SK-N-SH treated with all-trans-retinoic acid at 6 μM for 48 hours (cell line): ENCODE measurements around the gene EPB42.

ENCODE experiments used
- ATAC-seq: fragments of 200-7000 bp; cut with Tn5 transposase; 3 replicates; pipeline ENCODE4 v1.9.1; 2020; ENCODE audit warnings: mild to moderate bottlenecking, moderate library complexity
- ARNTL ChIP-seq: fragments of 450-650 bp; formaldehyde crosslinking; IDR thresholded peaks from 2 replicates; pipeline ENCODE4 v1.5.0; 2020; ENCODE audit warnings: low read depth, mild to moderate bottlenecking, moderate library complexity, borderline replicate concordance
- BACH2 ChIP-seq: fragments of 250-450 bp; sonication (Bioruptor Pico); IDR thresholded peaks from 2 replicates; pipeline ENCODE4 v1.9.0; 2021; ENCODE audit warnings: mild to moderate bottlenecking, borderline replicate concordance
- CSDC2 ChIP-seq: fragments of 250-450 bp; sonication (Bioruptor Pico); IDR thresholded peaks from 2 replicates; pipeline ENCODE4 v1.5.0; 2020; ENCODE audit warnings: mild to moderate bottlenecking, moderate library complexity
- ESRRG ChIP-seq: fragments of 250-450 bp; sonication (Bioruptor Pico); IDR thresholded peaks from 2 replicates; pipeline ENCODE4 v1.6.1; 2021; ENCODE audit warnings: mild to moderate bottlenecking
- GLIS3 ChIP-seq: fragments of 250-450 bp; sonication (Bioruptor Pico); IDR thresholded peaks from 2 replicates; pipeline ENCODE4 v1.5.0; 2020; ENCODE audit warnings: mild to moderate bottlenecking, moderate library complexity
- ISL1 ChIP-seq: fragments of 250-450 bp; sonication (Bioruptor Pico); IDR thresholded peaks from 2 replicates; pipeline ENCODE4 v2.1.2; 2022; ENCODE audit warnings: mild to moderate bottlenecking, moderate library complexity
- OSR1 ChIP-seq: fragments of 250-450 bp; sonication (Bioruptor Pico); IDR thresholded peaks from 2 replicates; pipeline ENCODE4 v1.8.0; 2022; ENCODE audit warnings: moderate library complexity, mild to moderate bottlenecking, inconsistent platforms
- PPARA ChIP-seq: fragments of 250-450 bp; sonication (Bioruptor Pico); IDR thresholded peaks from 2 replicates; pipeline ENCODE4 v1.5.0; 2020; ENCODE audit warnings: mild to moderate bottlenecking, borderline replicate concordance
- RARB ChIP-seq: fragments of 250-450 bp; sonication (Bioruptor Pico); IDR thresholded peaks from 2 replicates; pipeline ENCODE4 v1.8.0; 2021; ENCODE audit warnings: mild to moderate bottlenecking, moderate library complexity
- SNAI2 ChIP-seq: fragments of 250-450 bp; sonication (Bioruptor Pico); IDR thresholded peaks from 2 replicates; pipeline ENCODE4 v1.5.0; 2020; ENCODE audit warnings: mild to moderate bottlenecking, moderate library complexity
- TCF4 ChIP-seq: fragments of 250-450 bp; sonication (Bioruptor Pico); IDR thresholded peaks from 2 replicates; pipeline ENCODE4 v1.8.0; 2021; ENCODE audit warnings: mild to moderate bottlenecking, moderate library complexity, borderline replicate concordance
- TOX ChIP-seq: fragments of 250-450 bp; sonication (Bioruptor Pico); IDR thresholded peaks from 2 replicates; pipeline ENCODE4 v1.8.0; 2021; ENCODE audit warnings: mild to moderate bottlenecking, moderate library complexity, borderline replicate concordance
- ZC3H10 ChIP-seq: fragments of 250-450 bp; sonication (Bioruptor Pico); IDR thresholded peaks from 2 replicates; pipeline ENCODE4 v1.5.1; 2021; ENCODE audit warnings: mild to moderate bottlenecking, moderate library complexity
- ZFP3 ChIP-seq: fragments of 250-450 bp; sonication (Bioruptor Pico); IDR thresholded peaks from 2 replicates; pipeline ENCODE4 v1.5.0; 2020; ENCODE audit warnings: mild to moderate bottlenecking, moderate library complexity
- ZNF565 ChIP-seq: fragments of 450-650 bp; formaldehyde crosslinking; conservative IDR thresholded peaks from 2 replicates; pipeline ENCODE4 v1.5.0; 2020; ENCODE audit warnings: low read depth, mild to moderate bottlenecking, moderate library complexity
- ZNF70 ChIP-seq: fragments of 450-650 bp; formaldehyde crosslinking; IDR thresholded peaks from 2 replicates; pipeline ENCODE4 v1.5.0; 2020; ENCODE audit warnings: mild to moderate bottlenecking, moderate library complexity
- ZNF8 ChIP-seq: fragments of 450-650 bp; formaldehyde crosslinking; IDR thresholded peaks from 2 replicates; pipeline ENCODE4 v1.5.0; 2020; ENCODE audit warnings: mild to moderate bottlenecking, moderate library complexity
- TF ChIP-seq, protein P1 (sequence below): fragments of 250-450 bp; sonication (Bioruptor Pico); IDR thresholded peaks from 2 replicates; pipeline ENCODE4 v1.5.1; 2021; ENCODE audit warnings: mild to moderate bottlenecking, moderate library complexity
- TF ChIP-seq, protein P2 (sequence below): fragments of 250-450 bp; sonication (Bioruptor Pico); IDR thresholded peaks from 2 replicates; pipeline ENCODE4 v1.5.1; 2020; ENCODE audit warnings: low read depth, mild to moderate bottlenecking, moderate library complexity
- TF ChIP-seq, protein P3 (sequence below): fragments of 250-450 bp; sonication (Bioruptor Pico); IDR thresholded peaks from 2 replicates; pipeline ENCODE4 v1.5.0; 2020; ENCODE audit warnings: mild to moderate bottlenecking, moderate library complexity

Gene EPB42

DNA sequence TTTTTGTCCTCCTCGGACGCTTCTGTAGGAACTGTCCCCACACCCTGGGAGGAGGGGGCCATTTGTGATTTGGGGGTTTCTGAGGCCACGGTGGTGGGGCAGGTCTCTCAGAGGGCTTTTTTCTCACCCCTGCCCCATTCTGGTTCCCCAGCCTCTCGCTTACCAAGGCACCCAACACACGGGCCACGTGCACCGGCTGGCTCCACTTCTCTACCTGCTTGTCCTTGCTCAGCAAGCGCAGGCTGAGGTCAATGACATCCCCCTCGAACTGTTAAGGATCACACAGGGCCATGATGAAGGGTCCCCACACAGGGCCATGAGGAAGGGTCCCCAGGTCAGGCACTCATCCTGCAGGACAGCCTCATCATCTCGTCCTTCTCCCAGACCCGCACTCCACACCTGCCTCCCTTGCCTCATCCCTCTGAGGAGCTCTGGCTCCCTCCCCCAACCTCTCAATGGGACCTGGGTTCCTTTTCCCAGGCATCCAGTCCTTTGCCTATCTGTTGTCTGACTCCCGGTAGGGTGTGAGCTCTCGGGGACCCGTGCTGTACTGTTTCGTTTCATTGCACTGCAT, 10.6 kb downstream of the EPB42 start:
- no peak for TF ChIP-seq ESRRG (CRISPR knock-in tag)
- TF ChIP-seq, protein P1, sequence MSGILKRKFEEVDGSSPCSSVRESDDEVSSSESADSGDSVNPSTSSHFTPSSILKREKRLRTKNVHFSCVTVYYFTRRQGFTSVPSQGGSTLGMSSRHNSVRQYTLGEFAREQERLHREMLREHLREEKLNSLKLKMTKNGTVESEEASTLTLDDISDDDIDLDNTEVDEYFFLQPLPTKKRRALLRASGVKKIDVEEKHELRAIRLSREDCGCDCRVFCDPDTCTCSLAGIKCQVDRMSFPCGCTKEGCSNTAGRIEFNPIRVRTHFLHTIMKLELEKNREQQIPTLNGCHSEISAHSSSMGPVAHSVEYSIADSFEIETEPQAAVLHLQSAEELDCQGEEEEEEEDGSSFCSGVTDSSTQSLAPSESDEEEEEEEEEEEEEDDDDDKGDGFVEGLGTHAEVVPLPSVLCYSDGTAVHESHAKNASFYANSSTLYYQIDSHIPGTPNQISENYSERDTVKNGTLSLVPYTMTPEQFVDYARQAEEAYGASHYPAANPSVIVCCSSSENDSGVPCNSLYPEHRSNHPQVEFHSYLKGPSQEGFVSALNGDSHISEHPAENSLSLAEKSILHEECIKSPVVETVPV (CRISPR knock-in tag) = no peak
- TF ChIP-seq TOX (CRISPR knock-in tag) = no peak
- TF ChIP-seq PPARA (CRISPR knock-in tag) = no peak
- no peak for TF ChIP-seq ZFP3 (CRISPR knock-in tag)
- TF ChIP-seq RARB (CRISPR knock-in tag) = no peak
- TF ChIP-seq, protein P2, sequence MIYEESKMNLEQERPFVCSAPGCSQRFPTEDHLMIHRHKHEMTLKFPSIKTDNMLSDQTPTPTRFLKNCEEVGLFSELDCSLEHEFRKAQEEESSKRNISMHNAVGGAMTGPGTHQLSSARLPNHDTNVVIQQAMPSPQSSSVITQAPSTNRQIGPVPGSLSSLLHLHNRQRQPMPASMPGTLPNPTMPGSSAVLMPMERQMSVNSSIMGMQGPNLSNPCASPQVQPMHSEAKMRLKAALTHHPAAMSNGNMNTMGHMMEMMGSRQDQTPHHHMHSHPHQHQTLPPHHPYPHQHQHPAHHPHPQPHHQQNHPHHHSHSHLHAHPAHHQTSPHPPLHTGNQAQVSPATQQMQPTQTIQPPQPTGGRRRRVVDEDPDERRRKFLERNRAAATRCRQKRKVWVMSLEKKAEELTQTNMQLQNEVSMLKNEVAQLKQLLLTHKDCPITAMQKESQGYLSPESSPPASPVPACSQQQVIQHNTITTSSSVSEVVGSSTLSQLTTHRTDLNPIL (CRISPR knock-in tag) = no peak
- no peak for TF ChIP-seq ISL1 (CRISPR knock-in tag)
- no peak for TF ChIP-seq ZNF565 (CRISPR knock-in tag)
- no peak for TF ChIP-seq ZNF70
- TF ChIP-seq, protein P3, sequence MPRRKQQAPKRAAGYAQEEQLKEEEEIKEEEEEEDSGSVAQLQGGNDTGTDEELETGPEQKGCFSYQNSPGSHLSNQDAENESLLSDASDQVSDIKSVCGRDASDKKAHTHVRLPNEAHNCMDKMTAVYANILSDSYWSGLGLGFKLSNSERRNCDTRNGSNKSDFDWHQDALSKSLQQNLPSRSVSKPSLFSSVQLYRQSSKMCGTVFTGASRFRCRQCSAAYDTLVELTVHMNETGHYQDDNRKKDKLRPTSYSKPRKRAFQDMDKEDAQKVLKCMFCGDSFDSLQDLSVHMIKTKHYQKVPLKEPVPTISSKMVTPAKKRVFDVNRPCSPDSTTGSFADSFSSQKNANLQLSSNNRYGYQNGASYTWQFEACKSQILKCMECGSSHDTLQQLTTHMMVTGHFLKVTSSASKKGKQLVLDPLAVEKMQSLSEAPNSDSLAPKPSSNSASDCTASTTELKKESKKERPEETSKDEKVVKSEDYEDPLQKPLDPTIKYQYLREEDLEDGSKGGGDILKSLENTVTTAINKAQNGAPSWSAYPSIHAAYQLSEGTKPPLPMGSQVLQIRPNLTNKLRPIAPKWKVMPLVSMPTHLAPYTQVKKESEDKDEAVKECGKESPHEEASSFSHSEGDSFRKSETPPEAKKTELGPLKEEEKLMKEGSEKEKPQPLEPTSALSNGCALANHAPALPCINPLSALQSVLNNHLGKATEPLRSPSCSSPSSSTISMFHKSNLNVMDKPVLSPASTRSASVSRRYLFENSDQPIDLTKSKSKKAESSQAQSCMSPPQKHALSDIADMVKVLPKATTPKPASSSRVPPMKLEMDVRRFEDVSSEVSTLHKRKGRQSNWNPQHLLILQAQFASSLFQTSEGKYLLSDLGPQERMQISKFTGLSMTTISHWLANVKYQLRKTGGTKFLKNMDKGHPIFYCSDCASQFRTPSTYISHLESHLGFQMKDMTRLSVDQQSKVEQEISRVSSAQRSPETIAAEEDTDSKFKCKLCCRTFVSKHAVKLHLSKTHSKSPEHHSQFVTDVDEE (CRISPR knock-in tag) = no peak
- no peak for TF ChIP-seq SNAI2 (CRISPR knock-in tag)
- TF ChIP-seq ZNF8 = no peak
- no peak for TF ChIP-seq BACH2 (CRISPR knock-in tag)
- no peak for TF ChIP-seq ZC3H10 (CRISPR knock-in tag)
- no peak for ATAC-seq

DNA sequence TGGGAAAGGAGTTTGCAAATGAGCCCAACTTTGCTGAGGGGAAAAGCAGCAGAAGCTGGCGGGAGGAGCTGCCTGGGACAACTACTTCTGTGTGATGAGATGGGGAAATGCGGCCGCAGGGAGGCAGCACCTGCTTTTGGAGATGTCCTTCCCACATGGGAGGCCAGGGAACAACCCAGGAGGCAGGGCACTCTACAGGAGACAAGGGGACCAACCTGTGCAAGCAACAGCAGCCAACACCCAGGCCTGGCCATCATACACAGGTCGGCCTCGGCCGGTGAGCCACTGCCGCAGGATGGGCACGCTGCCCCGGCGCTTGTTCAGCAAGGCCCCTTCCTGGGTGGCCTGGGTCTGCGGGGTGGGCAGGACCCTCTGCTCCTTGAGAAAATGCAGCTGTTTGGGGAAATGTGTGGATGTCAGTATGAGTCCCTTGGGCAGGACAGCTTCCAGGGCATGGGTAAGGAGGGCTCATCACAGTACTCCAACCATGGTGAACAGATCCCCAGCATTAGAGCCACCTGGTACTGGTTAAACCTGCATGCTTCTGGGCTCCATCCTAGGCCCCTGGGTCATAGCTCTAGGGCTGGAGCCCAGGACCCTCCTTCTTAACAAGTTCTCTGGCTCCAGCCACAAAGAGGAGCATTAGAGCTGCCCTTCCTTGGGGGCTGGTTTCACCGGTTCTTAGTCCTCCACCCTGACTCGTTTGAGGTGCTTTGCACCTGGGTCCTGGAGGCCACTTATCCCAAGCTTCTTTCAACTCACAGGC, 11.6 kb downstream of the EPB42 start:
- TF ChIP-seq OSR1 = no peak
- no peak for TF ChIP-seq TCF4 (CRISPR knock-in tag)
- no peak for TF ChIP-seq ZC3H10 (CRISPR knock-in tag)
- TF ChIP-seq PPARA (CRISPR knock-in tag) = no peak
- no peak for TF ChIP-seq ESRRG (CRISPR knock-in tag)
- no peak for TF ChIP-seq ZNF565 (CRISPR knock-in tag)
- ATAC-seq = no peak

DNA sequence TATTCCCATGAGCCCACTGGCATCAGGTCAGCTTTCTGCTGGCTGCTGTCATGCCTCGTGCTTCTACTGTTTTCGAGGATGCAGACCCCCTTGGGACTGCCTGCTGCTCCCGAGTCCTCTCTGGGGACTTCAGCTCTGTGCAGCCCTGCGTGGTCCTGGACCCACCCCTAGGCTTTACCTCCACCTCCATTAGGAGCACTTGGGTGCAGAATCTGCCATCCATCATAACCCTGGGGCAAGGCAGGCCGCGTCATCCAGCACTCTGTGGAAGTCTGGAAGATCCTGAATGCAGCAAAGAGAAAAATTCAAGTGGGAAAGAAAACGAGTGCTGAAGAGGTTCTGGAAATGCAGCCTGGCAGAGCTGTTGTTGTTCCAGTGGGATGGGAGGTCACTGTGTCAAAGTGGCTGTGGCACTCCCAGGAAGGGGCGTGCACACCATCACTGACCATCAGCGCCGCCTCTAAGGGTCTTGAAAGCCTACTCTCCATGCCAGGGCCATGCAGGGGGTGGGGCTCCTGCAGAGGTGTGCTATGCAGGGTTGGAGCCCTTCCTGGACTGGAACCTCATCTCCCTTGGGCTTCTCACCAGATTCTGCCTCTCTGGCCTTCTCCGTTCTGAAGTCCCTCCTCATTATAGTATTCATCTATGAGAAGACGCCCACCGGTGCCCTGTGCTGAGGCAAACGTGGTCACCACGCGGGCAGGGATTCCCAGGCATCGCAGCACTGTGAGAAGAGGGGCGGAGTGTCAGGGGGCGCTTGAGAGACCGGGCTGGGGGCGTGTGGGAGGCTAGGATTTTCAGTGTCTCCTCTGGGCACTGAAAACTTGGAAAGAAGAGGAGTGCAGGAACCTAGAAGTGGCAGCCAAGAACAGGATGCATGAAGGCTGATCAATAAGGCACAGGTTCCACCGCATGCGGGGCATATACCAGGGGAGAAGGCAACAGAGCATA, 12.5 kb downstream of the EPB42 start:
- ATAC-seq = no peak
- TF ChIP-seq ARNTL = no peak
- no peak for TF ChIP-seq GLIS3 (CRISPR knock-in tag)
- no peak for TF ChIP-seq PPARA (CRISPR knock-in tag)
- no peak for TF ChIP-seq ZNF8
- TF ChIP-seq CSDC2 (CRISPR knock-in tag) = no peak
- TF ChIP-seq RARB (CRISPR knock-in tag) = no peak
- TF ChIP-seq ZNF70 = no peak
- TF ChIP-seq TCF4 (CRISPR knock-in tag) = no peak
- TF ChIP-seq ZNF565 (CRISPR knock-in tag) = no peak
- no peak for TF ChIP-seq TOX (CRISPR knock-in tag)
- TF ChIP-seq, protein P3 (CRISPR knock-in tag) = no peak
- TF ChIP-seq ZFP3 (CRISPR knock-in tag) = no peak
- TF ChIP-seq BACH2 (CRISPR knock-in tag) = no peak
